Measurements from ENCODE around the gene PRKCZ.

Gene PRKCZ

DNA sequence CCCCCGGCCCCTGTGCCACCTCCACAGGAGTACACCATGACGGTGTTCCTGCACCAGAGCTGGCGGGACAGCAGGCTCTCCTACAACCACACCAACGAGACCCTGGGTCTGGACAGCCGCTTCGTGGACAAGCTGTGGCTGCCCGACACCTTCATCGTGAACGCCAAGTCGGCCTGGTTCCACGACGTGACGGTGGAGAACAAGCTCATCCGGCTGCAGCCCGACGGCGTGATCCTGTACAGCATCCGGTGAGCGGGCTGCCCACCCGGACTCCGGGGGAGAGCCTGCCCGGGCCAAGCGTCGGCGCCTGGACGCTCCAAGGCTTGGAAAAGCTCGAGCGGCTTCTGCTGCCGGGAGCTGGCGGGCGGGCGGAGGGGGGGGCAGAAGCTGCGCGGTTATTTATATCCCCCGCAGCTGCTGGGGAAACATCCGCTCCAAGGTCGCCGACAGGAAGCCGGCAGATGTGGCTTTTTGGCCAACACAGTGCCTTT is 24.7 kb upstream of the PRKCZ start:
- no peak for DNase-seq

DNA sequence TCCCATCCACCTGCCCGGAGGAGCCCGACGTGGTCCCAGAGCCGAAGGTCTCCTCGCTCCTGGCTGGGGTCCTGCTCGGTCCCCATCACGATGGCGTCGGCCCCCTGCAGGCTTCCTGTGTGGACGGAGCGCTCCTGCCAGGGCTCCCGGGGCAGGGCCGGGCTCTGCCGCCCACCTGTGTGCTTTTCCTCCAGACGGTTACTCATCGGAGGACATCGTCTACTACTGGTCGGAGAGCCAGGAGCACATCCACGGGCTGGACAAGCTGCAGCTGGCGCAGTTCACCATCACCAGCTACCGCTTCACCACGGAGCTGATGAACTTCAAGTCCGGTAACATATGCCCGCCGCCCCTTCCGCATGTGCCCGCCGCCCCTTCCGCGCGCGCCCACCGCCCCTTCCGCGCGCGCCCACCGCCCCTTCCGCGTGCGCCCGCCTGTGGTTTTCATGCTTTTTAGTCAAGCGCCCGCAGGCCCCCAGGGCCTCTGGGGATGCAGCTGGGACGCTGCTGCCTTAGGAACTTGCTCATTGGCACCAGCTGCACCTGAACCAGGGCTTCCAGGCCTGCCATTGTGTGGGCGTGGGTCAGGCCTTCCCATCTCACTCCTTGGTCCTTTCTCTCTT is 22.1 kb upstream of the PRKCZ start:
- no peak for DNase-seq

DNA sequence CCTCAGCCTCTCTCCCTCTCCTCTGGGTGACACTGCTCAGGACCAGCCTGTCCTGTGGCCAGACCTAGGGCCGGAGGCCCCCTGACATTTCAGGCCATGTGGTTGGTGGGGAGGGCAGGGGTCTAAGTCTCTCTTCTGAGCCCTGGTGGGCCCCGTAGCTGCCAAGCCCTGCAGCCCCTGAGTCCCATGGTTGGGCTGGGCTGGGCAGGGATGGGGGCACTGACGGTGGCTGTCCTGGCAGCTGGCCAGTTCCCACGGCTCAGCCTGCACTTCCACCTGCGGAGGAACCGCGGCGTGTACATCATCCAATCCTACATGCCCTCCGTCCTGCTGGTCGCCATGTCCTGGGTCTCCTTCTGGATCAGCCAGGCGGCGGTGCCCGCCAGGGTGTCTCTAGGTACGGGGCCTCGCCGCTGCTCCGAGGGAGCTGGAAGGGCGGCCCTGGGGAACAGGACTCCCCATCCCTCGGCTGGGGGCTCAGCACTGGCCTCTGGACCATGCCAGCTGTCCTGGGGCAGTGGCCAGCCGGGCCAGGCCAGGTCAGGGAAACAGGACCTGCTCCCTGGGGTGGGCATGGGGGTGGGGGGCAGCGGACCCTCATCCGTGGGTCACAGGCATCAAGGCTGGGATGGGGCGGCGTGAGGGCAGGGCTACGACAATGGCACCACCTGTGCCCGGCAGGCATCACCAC is 21.2 kb upstream of the PRKCZ start:
- no peak for DNase-seq

DNA sequence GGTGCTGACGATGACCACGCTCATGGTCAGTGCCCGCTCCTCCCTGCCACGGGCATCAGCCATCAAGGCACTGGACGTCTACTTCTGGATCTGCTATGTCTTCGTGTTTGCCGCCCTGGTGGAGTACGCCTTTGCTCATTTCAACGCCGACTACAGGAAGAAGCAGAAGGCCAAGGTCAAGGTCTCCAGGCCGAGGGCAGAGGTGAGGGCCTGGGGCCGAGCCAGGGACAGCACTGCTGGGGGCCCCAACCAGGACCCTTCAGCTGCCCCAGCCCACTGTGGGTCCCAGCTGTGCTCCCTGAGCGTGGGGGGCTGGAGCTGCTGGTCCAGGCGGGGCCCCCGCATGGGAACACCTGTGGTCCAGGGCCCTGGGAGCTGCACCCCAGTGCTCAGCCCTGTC is 20.6 kb upstream of the PRKCZ start:
- no peak for DNase-seq

DNA sequence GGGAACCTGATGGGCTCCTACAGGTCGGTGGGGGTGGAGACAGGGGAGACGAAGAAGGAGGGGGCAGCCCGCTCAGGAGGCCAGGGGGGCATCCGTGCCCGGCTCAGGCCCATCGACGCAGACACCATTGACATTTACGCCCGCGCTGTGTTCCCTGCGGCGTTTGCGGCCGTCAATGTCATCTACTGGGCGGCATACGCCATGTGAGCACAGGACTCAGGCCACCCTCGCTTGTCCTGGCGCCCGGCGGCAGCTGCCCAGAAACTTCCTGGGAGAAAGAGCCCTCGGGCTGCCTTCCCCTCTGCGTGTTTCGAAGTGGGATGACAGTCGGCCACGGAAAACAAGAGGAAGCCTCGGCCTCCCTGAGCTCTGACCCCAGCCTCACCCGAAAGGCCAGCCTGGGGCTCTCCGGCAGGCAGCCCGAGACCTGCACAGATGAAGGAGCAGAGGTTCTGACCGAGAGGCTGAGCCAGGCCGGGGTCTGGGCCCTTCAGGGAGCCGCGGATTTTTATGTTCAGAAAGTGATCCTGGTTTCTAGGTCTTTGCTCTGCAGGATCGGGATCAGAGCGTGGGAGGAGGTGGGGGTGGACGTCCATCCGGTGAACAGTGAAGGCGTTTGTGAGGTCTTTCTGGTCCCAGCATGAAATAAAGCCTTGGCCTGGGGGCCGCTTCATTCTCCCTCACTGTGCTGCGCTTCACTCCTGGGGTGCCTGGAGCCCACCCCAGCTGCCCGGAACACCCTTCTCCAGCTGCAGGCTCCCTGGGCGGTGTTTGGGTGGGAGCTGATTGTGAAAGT is 19.9 kb upstream of the PRKCZ start:
- no peak for DNase-seq

DNA sequence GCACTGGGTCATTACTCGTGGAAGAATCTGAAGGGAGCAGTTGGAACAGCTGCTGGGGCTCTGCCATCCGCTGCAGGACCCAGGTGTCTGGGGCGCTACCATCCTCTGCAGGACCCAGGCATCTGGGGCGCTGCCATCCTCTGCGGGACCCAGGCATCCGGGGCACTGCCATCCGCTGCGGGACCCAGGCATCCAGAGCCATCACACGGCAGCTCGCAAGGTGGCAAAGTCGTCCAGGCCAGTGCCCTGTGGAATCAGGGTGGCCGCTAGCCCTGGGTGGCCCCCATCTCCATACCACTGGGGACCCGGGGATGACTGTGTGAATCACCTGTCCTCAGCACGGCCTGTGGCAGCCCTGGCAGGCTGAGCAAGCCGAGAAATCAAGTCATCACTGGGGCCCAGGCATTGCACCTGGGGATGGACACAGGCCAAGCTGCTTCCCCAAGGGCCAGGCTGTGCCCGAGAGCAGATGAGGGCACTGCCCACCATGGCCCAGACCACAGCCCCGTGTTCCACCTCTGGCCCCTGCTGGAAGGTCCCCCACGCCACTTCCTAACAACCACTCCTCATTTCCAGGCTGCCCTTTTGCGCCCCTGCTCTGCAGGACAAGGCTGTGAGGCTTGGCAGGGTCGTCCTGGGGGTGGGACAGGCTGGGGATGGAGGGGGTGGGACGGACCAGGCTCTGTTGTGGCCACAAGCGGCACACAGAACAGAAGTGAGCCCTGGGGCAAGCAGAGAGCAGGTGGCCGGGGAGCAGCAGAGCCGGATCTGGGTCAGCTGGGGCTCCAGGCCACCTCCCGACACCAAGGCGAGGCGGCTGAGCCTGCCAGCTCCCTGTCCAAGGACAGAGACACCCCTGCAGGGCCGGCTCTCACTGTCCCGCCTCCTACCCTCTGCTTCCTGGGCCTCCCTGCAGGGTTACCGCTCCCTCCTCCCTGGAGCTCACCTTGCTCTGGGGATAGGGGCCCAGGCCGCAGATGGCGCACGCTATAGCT is 18.4 kb upstream of the PRKCZ start:
- no peak for DNase-seq

DNA sequence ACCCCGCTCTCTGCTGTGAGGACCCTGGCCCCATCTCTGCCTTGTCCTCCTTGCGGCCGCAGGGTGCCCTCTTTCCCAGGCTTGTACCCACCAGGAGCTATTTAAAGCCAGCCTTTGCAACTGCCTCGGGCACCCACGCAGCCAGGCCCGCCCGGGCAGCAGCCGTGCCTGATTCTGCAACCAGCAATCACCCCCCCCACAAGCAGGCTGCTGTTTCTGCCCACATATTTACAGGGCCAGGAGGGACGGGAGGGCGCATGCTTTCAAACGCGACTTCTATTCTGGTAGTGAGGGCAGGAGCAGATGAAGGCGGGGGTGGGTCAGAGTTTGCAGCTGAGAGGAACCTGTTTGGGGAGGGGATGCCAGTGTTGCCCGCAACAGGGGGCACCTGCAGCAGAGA is 17.5 kb upstream of the PRKCZ start:
- no peak for DNase-seq

DNA sequence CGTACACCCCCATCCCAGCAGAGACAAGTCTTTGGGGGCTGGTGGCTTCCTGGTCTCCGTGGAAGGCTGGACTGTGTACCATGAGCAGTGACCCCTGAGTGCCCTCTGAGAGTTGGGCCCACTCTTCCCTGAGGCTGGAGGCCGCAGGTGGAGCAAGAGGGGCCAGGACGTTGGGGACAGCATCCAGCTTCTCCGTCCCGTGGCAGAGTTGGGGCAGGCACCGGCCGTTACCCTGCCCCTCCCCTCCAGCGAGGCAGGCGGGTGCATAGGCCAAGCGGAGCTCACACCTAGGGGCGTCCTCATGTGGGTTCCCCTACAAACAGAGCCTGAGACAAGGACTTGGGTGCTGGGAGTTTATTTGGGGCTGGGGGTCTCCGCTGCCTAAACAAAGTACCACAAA is 17.0 kb upstream of the PRKCZ start:
- no peak for DNase-seq

DNA sequence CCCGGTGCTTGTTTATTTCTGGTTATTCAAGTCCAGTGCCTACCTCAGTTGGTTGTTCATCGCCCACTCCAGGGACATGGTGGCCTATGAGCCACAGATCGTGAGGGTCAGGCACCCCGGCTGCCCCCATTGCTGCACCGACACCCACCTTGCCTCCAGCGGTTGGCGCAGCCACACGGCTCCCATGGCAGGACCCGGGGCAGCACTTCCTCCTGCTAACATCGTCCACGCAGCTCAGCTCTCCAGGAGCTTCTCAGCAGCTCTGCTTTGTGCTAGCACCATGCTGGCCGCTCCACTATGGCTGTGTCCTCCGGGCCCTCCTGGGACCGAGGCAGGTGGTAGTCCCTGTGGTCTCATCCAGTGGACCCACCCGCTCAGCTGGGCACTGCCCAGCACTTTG is 13.9 kb upstream of the PRKCZ start:
- no peak for DNase-seq

DNA sequence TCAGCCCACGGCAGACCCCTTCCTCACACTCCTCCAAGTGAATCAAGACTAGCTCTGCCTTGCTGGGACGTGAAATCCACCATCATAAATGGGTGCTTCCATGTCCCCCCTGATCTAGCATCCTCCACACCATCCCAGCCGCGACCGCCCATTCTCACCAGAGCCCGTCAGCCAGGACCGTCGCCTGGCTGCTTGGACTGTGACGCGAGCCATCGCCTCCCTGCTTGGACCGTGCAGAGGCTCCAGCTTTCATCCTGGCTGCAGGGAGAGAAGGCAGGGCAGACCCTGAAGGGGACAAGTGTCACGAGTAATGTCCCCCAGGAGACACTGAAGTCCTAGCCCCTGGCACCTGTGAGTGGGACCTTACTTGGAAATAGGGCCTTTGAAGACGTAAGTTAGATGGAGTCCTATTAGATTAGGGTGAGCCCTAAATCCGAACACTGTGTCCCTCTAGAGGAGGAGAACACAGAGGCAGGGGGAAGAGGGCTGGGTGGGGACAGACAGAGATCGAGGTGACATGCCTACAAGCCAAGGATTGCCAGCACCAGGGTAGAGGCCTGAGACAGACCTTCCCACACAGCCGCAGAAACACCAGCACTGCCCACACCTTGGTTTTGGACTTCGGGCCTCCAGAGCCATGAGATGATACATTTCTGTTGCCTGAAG is 12.8 kb upstream of the PRKCZ start:
- DNase-seq, result no peak

DNA sequence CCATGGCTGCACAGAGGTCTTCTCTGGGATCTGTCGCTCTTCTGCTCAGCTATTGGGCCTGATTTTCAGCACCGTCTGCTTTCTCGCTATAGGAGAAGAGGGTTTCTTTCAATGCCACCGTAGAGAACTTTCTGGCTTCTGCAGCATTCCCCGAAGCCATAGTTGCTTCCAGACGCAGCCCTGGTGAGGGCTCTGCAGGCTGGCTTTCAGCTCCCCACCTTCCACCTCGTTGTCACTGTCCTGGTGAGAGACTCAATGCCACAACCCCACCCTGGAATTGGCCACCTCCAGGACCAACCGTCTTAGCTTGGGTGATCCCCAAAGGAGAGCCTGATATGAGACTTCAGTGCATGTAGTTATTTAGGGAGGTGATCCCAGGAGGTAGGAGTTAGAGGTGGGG is 12.0 kb upstream of the PRKCZ start:
- DNase-seq, result no peak

DNA sequence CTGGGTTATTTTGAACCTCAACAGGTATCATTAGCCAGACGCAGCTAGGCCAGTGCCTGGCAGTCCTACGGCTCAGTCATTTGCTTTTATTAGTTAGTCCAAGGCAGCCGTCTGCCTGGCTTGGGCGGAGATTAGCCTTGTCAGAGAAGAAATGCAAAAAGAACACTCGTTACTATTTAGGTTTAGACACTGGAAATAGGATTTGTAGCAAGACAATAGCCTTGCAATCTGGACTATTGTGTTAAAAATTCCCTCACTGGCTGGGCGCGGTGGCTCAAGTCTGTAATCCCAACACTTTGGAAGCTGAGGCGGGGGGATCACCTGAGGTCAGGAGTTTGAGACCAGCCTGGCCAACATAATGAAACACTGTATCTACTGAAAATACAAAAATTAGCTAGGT is 11.0 kb upstream of the PRKCZ start:
- no peak for DNase-seq

DNA sequence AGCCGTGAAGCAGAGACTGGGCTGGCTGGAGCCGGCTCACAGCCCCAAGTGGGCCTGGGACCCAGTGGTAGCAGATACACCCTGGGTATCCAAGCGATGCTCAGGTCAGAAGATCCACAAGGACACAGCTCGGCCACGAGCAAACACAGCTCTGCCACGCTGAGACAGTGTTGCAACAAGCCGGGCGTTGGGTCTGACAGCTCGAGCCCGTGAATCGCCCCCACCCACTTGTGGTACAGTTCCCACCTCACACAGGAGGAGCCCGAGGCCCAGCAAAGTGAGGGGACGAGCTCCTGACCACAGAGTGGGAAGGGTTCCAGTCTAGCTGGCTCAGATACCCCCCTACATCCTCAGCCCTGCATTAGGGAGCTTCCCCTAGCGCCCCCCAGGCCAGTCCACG is 8.9 kb upstream of the PRKCZ start:
- no peak for DNase-seq

DNA sequence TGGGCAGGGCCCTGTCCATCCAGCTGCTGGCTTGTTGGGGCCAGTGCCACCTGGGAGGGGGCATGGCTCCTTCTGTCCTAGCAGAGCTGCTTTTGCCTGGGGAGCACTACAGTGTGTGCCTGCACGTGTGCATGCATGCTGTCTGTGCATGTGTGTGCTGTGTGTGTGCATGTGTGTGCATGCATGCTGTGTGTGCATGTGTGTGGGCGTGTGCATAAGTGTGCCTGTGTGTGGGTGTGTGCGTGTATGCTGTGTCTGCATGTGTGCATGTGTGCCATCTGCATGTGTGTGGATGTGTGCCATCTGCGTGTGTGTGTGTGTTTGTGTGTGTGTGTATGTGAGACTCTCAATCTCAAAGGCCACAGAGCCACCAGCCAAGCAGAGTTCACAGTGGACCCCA is 8.3 kb upstream of the PRKCZ start:
- DNase-seq, result no peak

DNA sequence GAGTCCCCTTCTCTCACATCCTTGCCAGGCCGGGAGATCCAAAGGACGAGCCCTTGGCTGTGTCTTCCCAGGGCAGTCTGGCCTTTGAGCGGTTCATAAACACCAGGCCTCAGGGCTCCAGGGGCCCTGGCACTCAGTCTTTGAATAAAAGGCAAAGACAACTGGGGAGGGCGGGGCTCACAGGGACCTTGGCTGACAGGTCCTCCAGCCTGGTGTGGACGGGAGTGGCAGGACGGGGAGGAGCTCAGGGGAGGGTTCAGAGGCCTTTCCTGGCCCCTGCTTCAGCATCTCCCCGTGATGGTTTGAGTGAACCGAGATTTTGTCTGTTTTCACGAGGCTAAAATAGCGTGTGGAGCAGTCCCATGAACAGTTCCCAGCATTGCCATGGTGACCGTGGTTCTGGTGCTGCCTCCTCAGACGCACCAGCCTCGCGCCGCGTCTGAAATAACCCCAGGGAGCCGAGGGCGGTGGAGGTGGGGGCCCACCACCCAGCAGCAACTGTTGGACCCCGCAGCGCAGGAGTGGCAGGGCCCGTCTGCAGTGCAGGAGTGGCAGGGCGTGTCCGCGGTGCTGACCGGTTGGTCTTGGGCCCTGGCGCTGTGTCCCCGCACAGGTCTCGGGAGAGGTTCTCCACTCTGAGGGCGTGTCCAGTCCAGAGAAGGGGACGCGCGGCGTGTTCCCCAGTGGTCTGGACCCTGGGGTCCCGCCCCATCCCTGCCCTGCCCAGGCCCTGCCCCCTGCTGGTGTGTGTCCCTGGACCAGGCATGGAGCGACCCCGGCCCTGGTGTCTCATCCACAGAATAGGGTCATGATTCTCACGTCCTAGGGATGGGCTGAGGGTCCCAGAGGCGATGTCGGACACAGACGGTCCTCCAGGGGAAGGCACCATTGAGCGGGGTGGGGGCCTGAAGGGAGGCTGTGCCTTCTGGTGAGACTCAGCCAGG is 7.1 kb upstream of the PRKCZ start:
- no peak for DNase-seq

DNA sequence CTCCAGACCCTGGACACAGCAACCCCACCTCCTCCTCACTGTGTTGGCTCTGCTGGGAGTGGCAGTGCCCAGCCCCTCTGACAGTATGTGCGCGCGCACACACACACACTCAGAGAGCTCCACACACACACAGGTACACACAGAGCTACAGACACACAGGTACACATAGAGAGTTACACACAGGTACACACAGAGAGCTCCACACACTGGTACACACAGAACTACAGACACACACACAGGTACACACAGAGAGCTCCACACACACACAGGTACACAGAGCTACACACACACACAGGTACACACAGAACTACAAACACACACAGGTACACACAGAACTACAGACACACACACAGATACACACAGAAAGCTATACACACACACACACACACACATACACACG is 6.3 kb upstream of the PRKCZ start:
- DNase-seq, result no peak

DNA sequence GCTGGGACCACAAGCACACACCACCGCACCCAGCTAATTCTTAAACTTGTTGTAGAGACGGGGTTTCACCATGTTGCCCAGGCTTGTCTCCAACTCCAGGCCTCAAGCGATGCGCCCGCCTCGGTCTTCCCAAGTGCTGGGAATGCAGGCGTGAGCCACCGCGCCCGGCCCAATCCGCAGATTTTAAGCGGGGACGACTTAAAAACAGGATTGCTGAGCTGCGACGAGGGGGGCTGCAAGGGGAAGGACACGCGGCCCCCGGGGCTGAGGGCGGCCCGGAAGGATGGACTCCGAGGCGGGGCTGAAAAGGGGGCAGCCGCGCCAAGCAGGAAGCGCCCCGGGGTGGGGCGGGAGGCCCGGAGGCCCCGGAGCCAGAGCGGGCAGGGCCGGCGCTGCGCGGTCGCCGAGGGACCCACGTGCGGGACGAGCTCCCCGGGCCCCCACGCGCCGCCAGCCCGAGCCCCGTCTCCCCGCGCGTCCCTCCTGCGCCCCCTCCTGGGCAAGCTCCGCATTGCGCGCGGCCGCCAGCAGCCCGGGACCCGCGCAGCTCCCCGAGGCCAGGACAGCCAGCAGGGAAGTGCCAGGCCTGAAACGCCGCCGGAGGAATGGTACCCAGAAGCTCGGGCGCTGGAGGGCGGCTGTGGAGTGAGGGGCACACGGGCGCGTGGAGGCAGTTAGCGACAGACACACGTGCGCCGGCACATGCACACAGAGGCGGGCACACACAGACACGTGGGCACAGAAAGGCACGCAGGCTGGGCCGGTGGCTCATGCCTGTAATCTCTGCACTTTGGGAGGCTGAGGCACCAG is 5.5 kb upstream of the PRKCZ start:
- DNase-seq, result peak; percentile 18

DNA sequence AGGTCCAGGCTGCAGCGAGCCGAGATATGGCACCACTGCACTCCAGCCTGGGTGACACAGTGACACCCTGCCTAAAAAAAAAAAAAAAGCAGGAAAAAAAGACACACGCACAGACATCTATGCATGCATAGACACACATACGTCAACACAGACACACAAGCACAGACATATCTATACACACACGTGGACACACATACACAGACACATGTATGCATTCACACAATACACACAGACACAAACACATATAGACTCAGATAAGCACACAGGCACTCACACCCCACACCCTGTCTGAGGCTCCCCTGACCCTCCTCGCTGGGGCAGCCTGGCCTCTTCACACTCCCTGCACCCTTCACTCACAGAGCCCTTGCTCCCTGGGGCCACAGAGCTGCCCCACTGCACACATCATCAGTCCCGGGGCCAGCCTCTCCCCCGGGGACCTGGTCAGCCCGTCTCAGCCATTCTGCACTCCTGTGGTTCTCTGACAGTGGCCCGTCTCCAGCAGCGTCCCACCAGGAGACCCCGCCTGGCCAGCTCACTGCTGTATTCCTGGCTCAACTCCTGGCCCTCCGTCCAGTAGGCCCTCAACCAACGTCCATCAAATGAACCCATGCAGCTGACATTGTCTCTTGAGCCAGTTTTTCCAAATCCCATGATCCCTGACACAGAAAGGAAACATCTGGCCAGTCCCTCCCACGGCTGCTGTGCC is 4.6 kb upstream of the PRKCZ start:
- DNase-seq, result no peak

DNA sequence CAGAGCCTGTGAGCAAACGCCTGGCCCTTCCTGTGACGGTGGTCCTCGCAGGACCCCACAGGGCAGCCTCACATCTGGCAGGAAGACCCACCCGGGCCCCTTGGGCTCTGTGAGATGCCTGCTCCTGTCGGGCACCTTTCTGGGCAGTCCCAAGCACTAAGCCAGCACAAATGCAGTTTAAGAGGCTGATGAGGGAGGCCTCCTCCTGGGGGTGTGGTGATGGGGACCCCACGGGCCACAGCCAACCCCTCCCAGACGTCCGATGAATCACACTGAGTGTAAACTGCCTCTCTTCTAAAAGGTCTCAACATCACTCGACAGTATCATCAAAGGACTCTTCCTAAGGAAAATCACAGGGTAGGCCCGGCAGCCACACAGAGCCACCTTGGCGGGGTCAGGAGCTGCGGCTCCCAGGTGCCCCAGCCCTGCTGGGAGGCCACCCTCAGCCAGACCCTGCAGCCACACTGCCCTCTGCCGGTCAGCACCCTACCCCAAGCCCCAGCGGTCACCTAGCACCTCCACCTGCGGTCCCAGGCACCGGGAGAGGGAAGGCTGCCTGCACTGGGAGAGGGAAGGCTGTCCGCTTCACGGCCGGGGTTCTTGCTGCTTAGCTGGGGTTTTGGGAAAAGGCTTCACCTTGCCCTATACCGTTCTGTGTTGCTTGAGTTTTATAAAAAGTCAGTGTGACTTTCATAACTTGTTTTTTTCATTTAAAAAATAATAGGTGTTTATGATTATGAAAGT is 3.9 kb upstream of the PRKCZ start:
- no peak for DNase-seq
